Measurements from ENCODE around the gene PTCD2. TPM values are rescaled to one million over a fixed set of nuclear protein-coding genes. Genes with fewer than 3 reads are reported as not detected.

PTCD2 gene
- total RNA-seq, 1 experiment from 2014 or later = 11.6 TPM

- no peaks in the 10 kb centered on the region for H3K27me3 ChIP-seq (replicated peaks; ENCODE audit: control insufficient read depth, insufficient read depth, low read length)
- H3K9me3 ChIP-seq = no peaks in the 10 kb centered on the region
- Mint-ChIP-seq H3K9me3 (ENCODE audit: unreplicated experiment) (no peaks in the 10 kb centered on the region), H3K27me3 (ENCODE audit: insufficient read depth, unreplicated experiment) (peaks cover 15% of the 10 kb centered on the region), H3K36me3 (ENCODE audit: insufficient read depth, unreplicated experiment) (no peaks in the 10 kb centered on the region), H3K4me1 (ENCODE audit: low read depth, unreplicated experiment) (no peaks in the 10 kb centered on the region), H3K27ac (ENCODE audit: unreplicated experiment) (no peak overlapping the region), H3K4me3 (ENCODE audit: unreplicated experiment) (no peak overlapping the region)
- no peaks in the 10 kb centered on the region for H3K4me1 ChIP-seq
- intact Hi-C loops (cut with micrococcal nuclease; ENCODE audit: unreplicated experiment) = no loop called here
- H3K4me3 ChIP-seq (ENCODE audit: low read depth, low read length) = no peak overlapping the region
- no TSS peak for BruUV-seq (replicated peaks)
- DNase-seq = no peak
- no peaks in the 10 kb centered on the region for H3K36me3 ChIP-seq (ENCODE audit: control insufficient read depth, insufficient read depth, low read length)
- CTCF ChIA-PET = no interaction called here
- POLR2A ChIA-PET = no interaction called here
- no peak for TF ChIP-seq CTCF (IDR thresholded peaks at IDR 0.05; ENCODE audit: insufficient read depth in 1 of 2, low read depth in 1 of 2, low read length in 1 of 2, severe bottlenecking in 1 of 2, unreplicated experiment in 1 of 2)
Measured at GRCh38 chr5:72387985-72388384, 67.8 kb downstream of the PTCD2 start.

GRCh38 chr5:72388646-72389045 lies 68.5 kb downstream of the PTCD2 start:
- Histone ChIP-seq H3K27me3 (replicated peaks; ENCODE audit: control insufficient read depth, insufficient read depth, low read length) (no peaks in the 10 kb centered on the region), H3K36me3 (ENCODE audit: control insufficient read depth, insufficient read depth, low read length) (no peaks in the 10 kb centered on the region), H3K4me1 (no peaks in the 10 kb centered on the region), H3K9me3 (no peaks in the 10 kb centered on the region), H3K4me3 (ENCODE audit: low read depth, low read length) (no peak overlapping the region)
- DNase-seq = no peak
- no peaks in the 10 kb centered on the region for H3K4me1 Mint-ChIP-seq (ENCODE audit: low read depth, unreplicated experiment)
- POLR2A ChIA-PET = no interaction called here
- no TSS peak for BruUV-seq (replicated peaks)
- H3K27me3 Mint-ChIP-seq (ENCODE audit: insufficient read depth, unreplicated experiment) = peaks cover 15% of the 10 kb centered on the region
- H3K9me3 Mint-ChIP-seq (ENCODE audit: unreplicated experiment) = no peaks in the 10 kb centered on the region
- no peaks in the 10 kb centered on the region for H3K36me3 Mint-ChIP-seq (ENCODE audit: insufficient read depth, unreplicated experiment)
- H3K27ac Mint-ChIP-seq (ENCODE audit: unreplicated experiment) = no peak overlapping the region
- intact Hi-C loops (cut with micrococcal nuclease; ENCODE audit: unreplicated experiment) = no loop called here
- TF ChIP-seq CTCF (IDR thresholded peaks at IDR 0.05; ENCODE audit: insufficient read depth in 1 of 2, low read depth in 1 of 2, low read length in 1 of 2, severe bottlenecking in 1 of 2, unreplicated experiment in 1 of 2) = no peak
- CTCF ChIA-PET = no interaction called here
- no peak overlapping the region for H3K4me3 Mint-ChIP-seq (ENCODE audit: unreplicated experiment)

GRCh38 chr5:72390836-72391235 lies 70.7 kb downstream of the PTCD2 start:
- no peaks in the 10 kb centered on the region for H3K36me3 Mint-ChIP-seq (ENCODE audit: insufficient read depth, unreplicated experiment)
- intact Hi-C loops (cut with micrococcal nuclease; ENCODE audit: unreplicated experiment) = no loop called here
- ChIA-PET CTCF (interaction anchor here (0.6 kb wide), 1 partner anchor 166 kb away, joined by 3 read pairs; no protein-coding TSS in a partner anchor), POLR2A (interaction anchor here (0.5 kb wide), 1 partner anchor 67 kb away, joined by 3 read pairs; no protein-coding TSS in a partner anchor)
- Histone ChIP-seq H3K4me3 (ENCODE audit: low read depth, low read length) (no peak overlapping the region), H3K36me3 (ENCODE audit: control insufficient read depth, insufficient read depth, low read length) (no peaks in the 10 kb centered on the region), H3K4me1 (no peaks in the 10 kb centered on the region), H3K9me3 (no peaks in the 10 kb centered on the region), H3K27me3 (replicated peaks; ENCODE audit: control insufficient read depth, insufficient read depth, low read length) (no peaks in the 10 kb centered on the region)
- BruUV-seq (replicated peaks) = no TSS peak
- DNase-seq = no peak
- no peaks in the 10 kb centered on the region for H3K4me1 Mint-ChIP-seq (ENCODE audit: low read depth, unreplicated experiment)
- TF ChIP-seq CTCF (IDR thresholded peaks at IDR 0.05; ENCODE audit: insufficient read depth in 1 of 2, low read depth in 1 of 2, low read length in 1 of 2, severe bottlenecking in 1 of 2, unreplicated experiment in 1 of 2) = no peak
- H3K4me3 Mint-ChIP-seq (ENCODE audit: unreplicated experiment) = no peak overlapping the region
- H3K27ac Mint-ChIP-seq (ENCODE audit: unreplicated experiment) = no peak overlapping the region
- H3K9me3 Mint-ChIP-seq (ENCODE audit: unreplicated experiment) = no peaks in the 10 kb centered on the region
- peaks cover 15% of the 10 kb centered on the region for H3K27me3 Mint-ChIP-seq (ENCODE audit: insufficient read depth, unreplicated experiment)
